ENCODE data around the gene MREG. TPM values are rescaled to one million over a fixed set of nuclear protein-coding genes. Genes with fewer than 3 reads are reported as not detected.
A peak's percentile ranks its signal among the peaks of the same experiment; 100 is the strongest.

MREG gene
- total RNA-seq, 1 donor from 2014 or later = 4.0 TPM

GRCh38 chr2:215900843-215901242, 112.5 kb downstream of the MREG start:
- TF ChIP-seq CTCF (IDR thresholded peaks at IDR 0.05) = no peak
- Mint-ChIP-seq H3K9me3 (ENCODE audit: unreplicated experiment) (no peaks in the 10 kb centered on the region), H3K4me3 (ENCODE audit: unreplicated experiment) (no peak overlapping the region), H3K4me1 (ENCODE audit: unreplicated experiment) (peaks cover 39% of the 10 kb centered on the region), H3K36me3 (ENCODE audit: unreplicated experiment) (no peaks in the 10 kb centered on the region), H3K27me3 (ENCODE audit: unreplicated experiment) (no peaks in the 10 kb centered on the region), H3K27ac (ENCODE audit: unreplicated experiment) (no peak overlapping the region)
- no peak for DNase-seq (ENCODE audit: extremely low spot score, unreplicated experiment)

- H3K4me3 Mint-ChIP-seq (ENCODE audit: unreplicated experiment) = no peak overlapping the region
- H3K27ac Mint-ChIP-seq (ENCODE audit: unreplicated experiment) = no peak overlapping the region
- TF ChIP-seq CTCF (IDR thresholded peaks at IDR 0.05) = no peak
- no peaks in the 10 kb centered on the region for H3K9me3 Mint-ChIP-seq (ENCODE audit: unreplicated experiment)
- DNase-seq (ENCODE audit: extremely low spot score, unreplicated experiment) = no peak
- peaks cover 39% of the 10 kb centered on the region for H3K4me1 Mint-ChIP-seq (ENCODE audit: unreplicated experiment)
- no peaks in the 10 kb centered on the region for H3K27me3 Mint-ChIP-seq (ENCODE audit: unreplicated experiment)
- H3K36me3 Mint-ChIP-seq (ENCODE audit: unreplicated experiment) = no peaks in the 10 kb centered on the region
Measured at GRCh38 chr2:215900203-215900611, 113.1 kb downstream of the MREG start.

- no peaks in the 10 kb centered on the region for H3K9me3 Mint-ChIP-seq (ENCODE audit: unreplicated experiment)
- peaks cover 38% of the 10 kb centered on the region for H3K4me1 Mint-ChIP-seq (ENCODE audit: unreplicated experiment)
- peak overlapping the region; percentile 49 for H3K27ac Mint-ChIP-seq (ENCODE audit: unreplicated experiment)
- no peaks in the 10 kb centered on the region for H3K36me3 Mint-ChIP-seq (ENCODE audit: unreplicated experiment)
- DNase-seq (ENCODE audit: extremely low spot score, unreplicated experiment) = no peak
- no peak for TF ChIP-seq CTCF (IDR thresholded peaks at IDR 0.05)
- H3K27me3 Mint-ChIP-seq (ENCODE audit: unreplicated experiment) = no peaks in the 10 kb centered on the region
- no peak overlapping the region for H3K4me3 Mint-ChIP-seq (ENCODE audit: unreplicated experiment)
Measured at GRCh38 chr2:215899141-215900074, 113.9 kb downstream of the MREG start.

- no peak for DNase-seq (ENCODE audit: extremely low spot score, unreplicated experiment)
- no peaks in the 10 kb centered on the region for H3K9me3 Mint-ChIP-seq (ENCODE audit: unreplicated experiment)
- no peaks in the 10 kb centered on the region for H3K36me3 Mint-ChIP-seq (ENCODE audit: unreplicated experiment)
- peak overlapping the region; percentile 11 for H3K27ac Mint-ChIP-seq (ENCODE audit: unreplicated experiment)
- H3K27me3 Mint-ChIP-seq (ENCODE audit: unreplicated experiment) = no peaks in the 10 kb centered on the region
- no peak overlapping the region for H3K4me3 Mint-ChIP-seq (ENCODE audit: unreplicated experiment)
- peaks cover 32% of the 10 kb centered on the region for H3K4me1 Mint-ChIP-seq (ENCODE audit: unreplicated experiment)
- no peak for TF ChIP-seq CTCF (IDR thresholded peaks at IDR 0.05)
Measured at GRCh38 chr2:215898363-215898762, 115.0 kb downstream of the MREG start.

- no peak for DNase-seq (ENCODE audit: extremely low spot score, unreplicated experiment)
- no peaks in the 10 kb centered on the region for H3K27me3 Mint-ChIP-seq (ENCODE audit: unreplicated experiment)
- no peak overlapping the region for H3K4me3 Mint-ChIP-seq (ENCODE audit: unreplicated experiment)
- no peaks in the 10 kb centered on the region for H3K36me3 Mint-ChIP-seq (ENCODE audit: unreplicated experiment)
- no peaks in the 10 kb centered on the region for H3K9me3 Mint-ChIP-seq (ENCODE audit: unreplicated experiment)
- no peak for TF ChIP-seq CTCF (IDR thresholded peaks at IDR 0.05)
- H3K4me1 Mint-ChIP-seq (ENCODE audit: unreplicated experiment) = peaks cover 29% of the 10 kb centered on the region
- H3K27ac Mint-ChIP-seq (ENCODE audit: unreplicated experiment) = no peak overlapping the region
Measured at GRCh38 chr2:215896921-215897320, 116.4 kb downstream of the MREG start.
